Measurements from ENCODE around the gene LCMT1.

DNA sequence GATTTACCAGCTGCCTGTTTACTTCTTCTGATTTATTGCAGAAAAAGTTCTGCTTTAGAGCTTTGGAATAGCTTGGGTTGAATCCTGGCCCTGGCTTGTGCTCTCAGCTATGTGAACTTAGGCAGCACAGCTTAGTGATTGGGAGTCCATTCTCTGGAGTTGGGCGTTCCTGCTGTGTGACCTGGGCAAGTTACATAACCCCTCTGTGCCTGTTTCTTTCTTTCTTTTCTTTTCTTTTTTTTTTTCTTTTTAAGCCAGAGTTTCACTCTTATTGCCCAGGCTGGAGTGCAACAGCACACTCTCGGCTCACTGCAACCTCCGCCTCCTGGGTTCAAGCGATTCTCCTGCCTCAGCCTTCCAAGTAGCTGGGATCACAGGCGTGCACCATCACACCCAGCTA lies 53.7 kb downstream of the LCMT1 start:
- TF ChIP-seq, protein P1, sequence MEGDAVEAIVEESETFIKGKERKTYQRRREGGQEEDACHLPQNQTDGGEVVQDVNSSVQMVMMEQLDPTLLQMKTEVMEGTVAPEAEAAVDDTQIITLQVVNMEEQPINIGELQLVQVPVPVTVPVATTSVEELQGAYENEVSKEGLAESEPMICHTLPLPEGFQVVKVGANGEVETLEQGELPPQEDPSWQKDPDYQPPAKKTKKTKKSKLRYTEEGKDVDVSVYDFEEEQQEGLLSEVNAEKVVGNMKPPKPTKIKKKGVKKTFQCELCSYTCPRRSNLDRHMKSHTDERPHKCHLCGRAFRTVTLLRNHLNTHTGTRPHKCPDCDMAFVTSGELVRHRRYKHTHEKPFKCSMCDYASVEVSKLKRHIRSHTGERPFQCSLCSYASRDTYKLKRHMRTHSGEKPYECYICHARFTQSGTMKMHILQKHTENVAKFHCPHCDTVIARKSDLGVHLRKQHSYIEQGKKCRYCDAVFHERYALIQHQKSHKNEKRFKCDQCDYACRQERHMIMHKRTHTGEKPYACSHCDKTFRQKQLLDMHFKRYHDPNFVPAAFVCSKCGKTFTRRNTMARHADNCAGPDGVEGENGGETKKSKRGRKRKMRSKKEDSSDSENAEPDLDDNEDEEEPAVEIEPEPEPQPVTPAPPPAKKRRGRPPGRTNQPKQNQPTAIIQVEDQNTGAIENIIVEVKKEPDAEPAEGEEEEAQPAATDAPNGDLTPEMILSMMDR (IDR thresholded peaks at IDR 0.05), result no peak
- TF ChIP-seq POLR2A (IDR thresholded peaks at IDR 0.05), result no peak

Data from Peyer's patch (tissue), 4 donors.